HG03342 (cell line): Measurements from ENCODE around the gene MYO7A.

ENCODE experiments used
- ATAC-seq: cut with Tn5 transposase; IDR thresholded peaks from one replicate; pipeline ENCODE4 v1.9.1; 2021; ENCODE audit warnings: mild to moderate bottlenecking, moderate library complexity; ENCODE audit not compliant: unreplicated experiment

The MYO7A gene

GRCh38 chr11:77196961-77197360, 68.9 kb downstream of the MYO7A start:
- no peak for ATAC-seq

- ATAC-seq, result no peak
Observed at GRCh38 chr11:77197626-77198320, 69.7 kb downstream of the MYO7A start.

- no peak for ATAC-seq
Observed at GRCh38 chr11:77198440-77198849, 70.4 kb downstream of the MYO7A start.

GRCh38 chr11:77199137-77199745, 71.2 kb downstream of the MYO7A start:
- ATAC-seq, result no peak

GRCh38 chr11:77200351-77201268, 72.6 kb downstream of the MYO7A start:
- ATAC-seq, result no peak

GRCh38 chr11:77201370-77201769, 73.3 kb downstream of the MYO7A start:
- ATAC-seq, result no peak

GRCh38 chr11:77201991-77202841, 74.2 kb downstream of the MYO7A start:
- no peak for ATAC-seq

GRCh38 chr11:77202941-77203900, 75.2 kb downstream of the MYO7A start:
- ATAC-seq, result no peak

- no peak for ATAC-seq
Observed at GRCh38 chr11:77203901-77204753, 76.1 kb downstream of the MYO7A start.

GRCh38 chr11:77204754-77205466, 76.9 kb downstream of the MYO7A start:
- no peak for ATAC-seq

- no peak for ATAC-seq
Observed at GRCh38 chr11:77205467-77206263, 77.6 kb downstream of the MYO7A start.

GRCh38 chr11:77206264-77207018, 78.4 kb downstream of the MYO7A start:
- ATAC-seq, result no peak

GRCh38 chr11:77207019-77207485, 79.0 kb downstream of the MYO7A start:
- no peak for ATAC-seq

- no peak for ATAC-seq
Observed at GRCh38 chr11:77207618-77208313, 79.7 kb downstream of the MYO7A start.

- ATAC-seq, result no peak
Observed at GRCh38 chr11:77208535-77208934, 80.5 kb downstream of the MYO7A start.

GRCh38 chr11:77209663-77210062, 81.6 kb downstream of the MYO7A start:
- no peak for ATAC-seq
